ENCODE results near the gene AGBL4. TPM values are rescaled to one million over a fixed set of nuclear protein-coding genes. Genes with fewer than 3 reads are reported as not detected.

The AGBL4 gene
- polyA plus RNA-seq, 1 donor (not counting 4 experiments of a cell fraction or from before 2014, with no cell fraction given): not detected

- no peak overlapping the region for H3K9ac ChIP-seq (ENCODE audit: control insufficient read depth, extremely low read depth, insufficient read depth, low read length)
- TF ChIP-seq CTCF (optimal IDR thresholded peaks at IDR 0.05 in 1 of 3, IDR thresholded peaks at IDR 0.05 in 1 of 3, conservative IDR thresholded peaks at IDR 0.05 in 1 of 3; ENCODE audit: extremely low read depth in 1 of 3, insufficient read depth in 2 of 3, low read length in 3 of 3) (no peak), EZH2 (IDR thresholded peaks at IDR 0.05; ENCODE audit: low read length) (no peak)
- no peak overlapping the region for H3K4me2 ChIP-seq (ENCODE audit: control insufficient read depth, extremely low read depth, insufficient read depth, low read depth, low read length)
- H3K79me2 ChIP-seq (ENCODE audit: control insufficient read depth, insufficient read depth, low read length): no peaks in the 10 kb centered on the region
- H3K36me3 ChIP-seq (ENCODE audit: control insufficient read depth in 2 of 2, extremely low read depth in 1 of 2, insufficient read depth in 2 of 2, low read length in 2 of 2): no peaks in the 10 kb centered on the region
- H3K27me3 ChIP-seq (ENCODE audit: control insufficient read depth, extremely low read depth, insufficient read depth, low read length): no peaks in the 10 kb centered on the region
- no peaks in the 10 kb centered on the region for H4K20me1 ChIP-seq (ENCODE audit: control insufficient read depth, extremely low read depth, insufficient read depth, low read length)
- dilution Hi-C loops (cut with MboI; ENCODE audit: extremely low pct_ligation_motif_present, low sequenced_read_pairs): no loop called here
- no peak overlapping the region for H3K4me3 ChIP-seq (ENCODE audit: control insufficient read depth in 2 of 3, extremely low read depth in 1 of 3, insufficient read depth in 2 of 3, low read depth in 1 of 3, low read length in 3 of 3)
- no peaks in the 10 kb centered on the region for H3K9me1 ChIP-seq (ENCODE audit: control insufficient read depth, extremely low read depth, insufficient read depth, low read length)
- FAIRE-seq: no peak
- no peaks in the 10 kb centered on the region for H3K9me3 ChIP-seq (ENCODE audit: control insufficient read depth, low read depth, low read length)
- no peaks in the 10 kb centered on the region for H3K4me1 ChIP-seq (ENCODE audit: control insufficient read depth, extremely low read depth, insufficient read depth, low read length)
- DNase-seq (ENCODE audit: low read depth, low spot score): no peak
- H3K27ac ChIP-seq (ENCODE audit: control insufficient read depth, insufficient read depth, low read length): no peak overlapping the region
- H2AFZ ChIP-seq (ENCODE audit: control insufficient read depth, low read length): no peak overlapping the region
Measured at GRCh38 chr1:49677706-49678105, 346.0 kb downstream of the AGBL4 start.

- no peak overlapping the region for H3K4me3 ChIP-seq (ENCODE audit: control insufficient read depth in 2 of 3, extremely low read depth in 1 of 3, insufficient read depth in 2 of 3, low read depth in 1 of 3, low read length in 3 of 3)
- H3K36me3 ChIP-seq (ENCODE audit: control insufficient read depth in 2 of 2, extremely low read depth in 1 of 2, insufficient read depth in 2 of 2, low read length in 2 of 2): no peaks in the 10 kb centered on the region
- H3K4me1 ChIP-seq (ENCODE audit: control insufficient read depth, extremely low read depth, insufficient read depth, low read length): no peaks in the 10 kb centered on the region
- H2AFZ ChIP-seq (ENCODE audit: control insufficient read depth, low read length): no peak overlapping the region
- H3K9me1 ChIP-seq (ENCODE audit: control insufficient read depth, extremely low read depth, insufficient read depth, low read length): no peaks in the 10 kb centered on the region
- no peaks in the 10 kb centered on the region for H3K9me3 ChIP-seq (ENCODE audit: control insufficient read depth, low read depth, low read length)
- no peaks in the 10 kb centered on the region for H3K27me3 ChIP-seq (ENCODE audit: control insufficient read depth, extremely low read depth, insufficient read depth, low read length)
- no peak overlapping the region for H3K9ac ChIP-seq (ENCODE audit: control insufficient read depth, extremely low read depth, insufficient read depth, low read length)
- no peak for FAIRE-seq
- no peaks in the 10 kb centered on the region for H3K79me2 ChIP-seq (ENCODE audit: control insufficient read depth, insufficient read depth, low read length)
- H3K27ac ChIP-seq (ENCODE audit: control insufficient read depth, insufficient read depth, low read length): no peak overlapping the region
- DNase-seq (ENCODE audit: low read depth, low spot score): no peak
- H4K20me1 ChIP-seq (ENCODE audit: control insufficient read depth, extremely low read depth, insufficient read depth, low read length): no peaks in the 10 kb centered on the region
- TF ChIP-seq CTCF (optimal IDR thresholded peaks at IDR 0.05 in 1 of 3, IDR thresholded peaks at IDR 0.05 in 1 of 3, conservative IDR thresholded peaks at IDR 0.05 in 1 of 3; ENCODE audit: extremely low read depth in 1 of 3, insufficient read depth in 2 of 3, low read length in 3 of 3): no peak
- no peak for TF ChIP-seq EZH2 (IDR thresholded peaks at IDR 0.05; ENCODE audit: low read length)
- H3K4me2 ChIP-seq (ENCODE audit: control insufficient read depth, extremely low read depth, insufficient read depth, low read depth, low read length): no peak overlapping the region
- dilution Hi-C loops (cut with MboI; ENCODE audit: extremely low pct_ligation_motif_present, low sequenced_read_pairs): no loop called here
Measured at GRCh38 chr1:49651136-49651535, 372.6 kb downstream of the AGBL4 start.

Data from keratinocyte (primary cell).